Mucosa of gallbladder (tissue), 1 donor: ENCODE data around the gene LIPJ. TPM values are rescaled to one million over a fixed set of nuclear protein-coding genes. Genes with fewer than 3 reads are reported as not detected.

Source experiments
- DNase-seq: peaks from one replicate; pipeline ENCODE4 v3.0.0-alpha.2; 2020; ENCODE audit warnings: low spot score
- total RNA-seq: library from RNA; stranded (reverse); gene quantifications from one replicate; pipeline ENCODE4 v1.2.1, GENCODE V29; 2021
- donor health status: DM: no; HTN: no; CAD: no.

Gene LIPJ, protein sequence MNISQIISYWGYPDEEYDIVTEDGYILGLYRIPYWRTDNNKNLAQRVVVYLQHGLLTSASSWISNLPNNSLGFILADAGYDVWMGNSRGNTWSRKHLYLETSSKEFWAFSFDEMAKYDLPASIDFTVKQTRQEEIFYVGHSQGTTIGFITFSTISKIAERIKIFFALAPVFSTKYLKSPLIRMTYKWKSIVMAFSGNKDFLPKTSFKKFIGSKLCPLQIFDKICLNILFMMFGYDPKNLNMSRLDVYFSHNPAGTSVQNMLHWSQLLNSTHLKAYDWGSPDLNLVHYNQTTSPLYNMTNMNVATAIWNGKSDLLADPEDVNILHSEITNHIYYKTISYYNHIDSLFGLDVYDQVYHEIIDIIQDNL
- total RNA-seq: not detected

GRCh38 chr10:88586462-88586861, at the start of gene LIPJ:
TSS of gene LIPJ (plus strand) at chr10:88586762. CDS start at chr10:88590688, 3,926 bp downstream.
- no peak for DNase-seq

DNA sequence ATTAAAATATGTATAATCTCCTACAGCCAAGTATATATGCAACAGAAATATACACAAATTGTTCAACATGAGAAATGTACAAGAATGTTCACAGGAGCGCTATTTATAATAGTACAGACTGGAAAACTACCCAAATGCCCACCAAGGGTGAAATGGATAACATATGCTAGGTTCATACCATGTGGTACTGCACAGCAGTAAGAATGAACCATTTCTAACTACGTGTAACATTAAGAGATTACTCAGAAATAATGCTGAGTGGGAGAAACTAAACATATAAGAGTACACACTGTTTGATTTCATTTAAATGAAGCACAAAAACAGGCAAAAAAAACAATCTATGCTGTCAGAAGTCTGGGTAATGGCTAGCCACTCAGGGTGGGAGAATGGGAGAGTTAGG, 49.2 kb upstream of the LIPJ start:
- DNase-seq: no peak

DNA sequence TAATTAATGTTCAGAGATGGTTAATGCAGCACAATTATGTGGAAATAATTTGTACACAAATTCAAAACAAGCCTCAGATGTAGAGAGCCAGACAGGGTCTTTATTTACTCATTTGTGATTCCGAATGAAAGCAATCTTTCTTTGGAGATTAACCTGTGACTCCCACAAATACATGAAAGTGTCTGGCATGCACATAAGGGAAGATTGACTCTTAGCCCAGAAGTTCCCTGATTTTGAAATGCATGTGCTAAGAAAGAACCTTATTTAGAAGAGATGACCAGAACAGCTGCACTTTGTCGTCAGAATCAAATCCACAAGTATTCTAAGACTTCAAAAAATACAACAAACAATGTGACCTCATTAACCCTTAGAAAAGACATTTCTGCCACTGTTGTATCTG, 48.5 kb upstream of the LIPJ start:
- DNase-seq: no peak

- no peak for DNase-seq
These were observed 46.2 kb upstream of the LIPJ start for GRCh38 chr10:88540351-88540750.

- no peak for DNase-seq
These were observed 45.4 kb upstream of the LIPJ start for GRCh38 chr10:88541116-88541626.

DNA sequence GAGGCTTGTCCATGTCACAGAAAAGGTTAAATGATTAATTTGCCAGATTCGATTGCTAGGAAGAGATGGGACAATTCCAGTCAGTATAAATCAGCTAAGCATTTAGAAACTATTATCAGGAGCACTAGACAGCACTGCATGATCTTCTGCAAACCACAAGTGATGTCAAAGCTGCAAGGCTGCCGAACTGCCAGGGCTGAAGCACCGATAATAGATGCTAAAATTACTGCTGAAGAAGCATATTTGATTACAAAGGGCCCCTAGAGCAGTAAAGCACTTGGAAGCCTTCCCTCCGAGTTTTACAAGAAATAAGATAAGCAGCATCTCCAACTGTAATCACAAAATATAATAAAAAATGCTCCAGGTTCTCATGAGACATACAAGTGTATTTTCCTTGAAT, 44.0 kb upstream of the LIPJ start:
- no peak for DNase-seq

DNA sequence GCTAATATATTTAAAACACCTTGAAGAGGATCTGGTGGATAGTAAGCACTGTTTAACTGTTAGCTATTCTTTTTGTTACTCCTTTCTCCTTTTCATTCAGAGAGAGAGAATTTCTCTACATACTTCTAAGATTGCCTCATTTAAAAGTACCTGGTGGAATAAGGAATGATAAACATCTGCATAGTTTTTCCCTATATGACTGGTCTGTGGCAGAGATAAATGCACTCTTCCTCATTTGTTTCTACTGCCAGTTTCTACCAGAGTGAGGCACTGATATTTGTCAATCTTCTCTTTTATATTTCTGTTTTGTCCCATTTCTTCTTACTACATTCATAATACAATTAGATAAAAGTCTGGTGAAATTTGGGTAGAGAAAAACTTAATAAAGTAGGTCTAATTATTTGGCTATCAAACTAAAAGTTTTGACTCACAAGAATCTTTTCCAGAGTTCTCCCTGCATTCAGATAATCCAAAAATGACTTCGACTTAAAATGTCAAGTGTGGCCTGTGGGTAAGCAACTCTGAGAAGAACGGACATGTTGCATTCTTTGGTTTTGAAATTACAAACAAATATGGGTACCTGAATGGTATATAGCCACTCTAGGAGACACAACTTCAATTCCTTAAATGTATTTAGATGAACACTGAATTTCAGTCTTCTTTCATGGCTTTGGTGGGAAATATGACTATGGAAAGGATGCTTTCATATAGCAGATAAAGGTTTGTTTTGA, 42.3 kb upstream of the LIPJ start:
- DNase-seq: no peak

GRCh38 chr10:88545359-88545758, 41.2 kb upstream of the LIPJ start:
- DNase-seq: no peak

DNA sequence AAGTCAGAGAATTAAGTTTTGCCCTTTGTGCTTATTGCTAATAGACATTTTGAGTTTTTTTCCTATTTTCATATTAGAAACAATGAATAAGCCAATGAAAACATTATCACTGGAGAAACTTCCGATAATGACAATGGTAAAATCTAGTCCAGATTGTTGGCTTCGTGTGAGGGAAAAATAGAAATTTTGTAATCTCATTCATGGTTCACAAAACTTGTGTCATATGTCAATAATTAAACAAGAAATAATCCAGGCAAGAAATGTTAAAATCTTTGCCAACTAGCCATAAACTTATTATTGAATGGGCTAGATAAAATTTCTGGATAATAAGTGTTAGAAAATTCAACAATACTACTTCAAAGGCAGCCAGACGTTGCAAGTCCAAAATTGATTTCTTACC, 40.1 kb upstream of the LIPJ start:
- DNase-seq: no peak

DNA sequence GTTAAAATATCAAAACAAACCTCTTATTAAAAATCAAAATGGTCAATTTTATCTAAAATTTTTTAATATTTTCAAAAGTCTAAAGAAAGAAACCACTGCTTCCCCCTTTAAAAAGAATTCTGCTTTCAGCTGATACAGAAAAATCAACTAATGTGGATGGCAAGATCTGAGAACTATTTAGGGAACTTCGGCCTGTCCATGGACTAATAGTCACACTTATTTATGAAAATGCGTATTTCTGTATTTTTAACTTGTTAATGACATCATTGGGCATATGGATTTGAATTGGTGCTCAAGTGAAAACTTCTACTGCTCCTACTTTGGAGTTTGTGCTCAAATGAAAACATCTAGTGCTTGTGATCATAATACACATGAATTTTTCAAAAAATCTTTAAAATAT, 35.3 kb upstream of the LIPJ start:
- no peak for DNase-seq

DNA sequence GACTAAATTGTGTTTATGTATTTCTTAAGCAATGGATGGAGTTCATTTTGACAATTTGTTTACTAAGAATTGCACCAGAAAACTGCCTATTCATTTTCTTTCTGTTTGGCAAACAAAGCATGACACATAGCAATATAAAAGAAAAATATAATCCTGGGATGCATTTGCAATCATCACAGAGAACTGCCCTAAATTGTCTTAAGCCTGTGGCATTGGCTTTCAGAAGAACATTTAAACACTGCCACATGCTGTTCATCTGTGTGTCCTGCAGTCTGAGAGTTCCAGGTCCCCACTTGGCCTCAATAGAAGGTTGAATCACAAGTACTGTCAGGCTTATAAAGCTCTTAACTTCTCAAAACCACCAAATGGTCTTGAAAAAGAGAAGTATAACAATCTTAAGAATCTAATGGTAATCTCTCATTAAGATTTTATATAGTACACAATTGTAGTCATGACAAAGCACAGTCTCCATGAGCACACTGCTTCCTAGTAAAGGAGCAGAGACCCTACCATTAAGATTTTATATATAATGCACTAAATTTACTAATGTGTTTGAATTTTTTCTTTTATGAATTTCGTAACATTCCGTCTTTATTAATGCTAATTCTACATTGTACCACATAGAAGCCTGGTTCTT, 33.3 kb upstream of the LIPJ start:
- peak; percentile 59 for DNase-seq

- DNase-seq: no peak
These were observed 31.2 kb upstream of the LIPJ start for GRCh38 chr10:88555190-88555908.

DNA sequence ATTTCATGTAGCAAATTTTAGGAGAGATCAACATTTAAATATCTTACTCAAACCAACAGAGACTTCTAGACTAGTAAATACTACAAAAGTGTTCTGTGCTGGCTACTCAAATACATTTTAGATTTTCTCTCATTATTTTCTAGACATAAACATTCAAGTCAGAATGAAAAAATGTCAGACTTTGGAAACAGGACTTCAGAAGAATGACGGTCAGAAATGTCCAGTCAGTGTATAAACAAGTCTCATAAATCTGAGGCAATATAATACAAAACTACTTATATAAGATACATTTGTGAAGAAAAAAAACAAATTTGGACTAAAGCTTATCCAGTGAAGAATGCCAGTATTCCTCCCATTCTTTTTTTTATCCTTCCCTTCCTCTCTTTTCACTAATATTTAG, 29.3 kb upstream of the LIPJ start:
- no peak for DNase-seq

DNA sequence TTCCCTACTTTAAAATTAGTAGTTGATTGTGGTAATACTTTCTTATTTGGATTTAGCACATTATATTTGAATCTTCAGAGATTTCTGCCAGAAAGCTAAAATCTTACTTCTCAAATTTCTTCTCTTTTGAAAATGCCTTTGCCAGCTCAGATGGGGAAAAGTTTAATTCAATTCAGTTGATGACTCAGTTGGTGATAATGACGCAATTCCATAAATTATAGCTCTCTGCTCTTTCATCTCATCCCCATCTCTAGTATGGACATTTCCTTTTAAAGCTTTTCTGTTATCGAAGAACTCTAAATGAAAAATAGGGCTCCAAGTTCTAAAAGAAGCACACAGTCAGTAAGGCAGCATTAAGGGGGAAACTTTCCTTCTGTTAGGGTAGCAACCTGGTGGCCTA, 28.9 kb upstream of the LIPJ start:
- no peak for DNase-seq

DNA sequence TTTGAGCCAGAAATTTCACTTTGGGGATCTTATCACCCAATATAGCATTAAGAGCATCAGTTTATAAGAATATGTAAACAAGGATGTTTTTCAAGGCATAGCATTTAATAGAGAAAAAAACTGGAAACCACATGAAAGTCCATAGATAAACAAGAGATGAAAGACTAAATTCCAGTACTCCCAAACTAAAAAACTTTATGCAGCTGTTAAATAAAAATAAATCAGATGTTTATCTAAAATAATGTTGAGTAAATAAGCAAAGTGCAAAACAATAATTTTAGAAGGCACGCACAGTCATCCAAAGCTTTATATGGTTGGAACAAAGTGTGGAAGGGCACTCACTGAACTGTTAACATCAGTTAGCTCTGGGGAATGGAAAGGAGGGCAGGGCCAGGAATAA, 24.4 kb upstream of the LIPJ start:
- DNase-seq: no peak

DNA sequence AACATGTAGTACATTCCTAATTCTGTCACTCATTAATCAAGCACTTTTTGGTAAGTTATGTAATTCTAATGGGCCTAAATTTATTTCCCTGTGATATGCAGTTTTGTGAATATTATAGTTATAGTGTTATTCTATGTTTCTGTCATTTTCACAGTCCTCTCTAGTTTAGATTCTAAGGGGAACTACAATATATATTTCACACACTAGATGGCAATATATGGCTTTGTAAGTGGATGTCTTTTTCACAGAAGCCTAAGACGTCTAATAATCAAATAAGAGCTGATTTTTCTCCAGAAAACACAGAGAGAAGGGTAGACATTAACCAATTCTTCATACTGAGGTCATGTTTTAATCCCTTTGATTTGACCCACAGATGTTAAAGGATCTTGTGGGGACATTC, 21.5 kb upstream of the LIPJ start:
- DNase-seq: no peak

- no peak for DNase-seq
These were observed 4.2 kb upstream of the LIPJ start for GRCh38 chr10:88582411-88582805.

DNA sequence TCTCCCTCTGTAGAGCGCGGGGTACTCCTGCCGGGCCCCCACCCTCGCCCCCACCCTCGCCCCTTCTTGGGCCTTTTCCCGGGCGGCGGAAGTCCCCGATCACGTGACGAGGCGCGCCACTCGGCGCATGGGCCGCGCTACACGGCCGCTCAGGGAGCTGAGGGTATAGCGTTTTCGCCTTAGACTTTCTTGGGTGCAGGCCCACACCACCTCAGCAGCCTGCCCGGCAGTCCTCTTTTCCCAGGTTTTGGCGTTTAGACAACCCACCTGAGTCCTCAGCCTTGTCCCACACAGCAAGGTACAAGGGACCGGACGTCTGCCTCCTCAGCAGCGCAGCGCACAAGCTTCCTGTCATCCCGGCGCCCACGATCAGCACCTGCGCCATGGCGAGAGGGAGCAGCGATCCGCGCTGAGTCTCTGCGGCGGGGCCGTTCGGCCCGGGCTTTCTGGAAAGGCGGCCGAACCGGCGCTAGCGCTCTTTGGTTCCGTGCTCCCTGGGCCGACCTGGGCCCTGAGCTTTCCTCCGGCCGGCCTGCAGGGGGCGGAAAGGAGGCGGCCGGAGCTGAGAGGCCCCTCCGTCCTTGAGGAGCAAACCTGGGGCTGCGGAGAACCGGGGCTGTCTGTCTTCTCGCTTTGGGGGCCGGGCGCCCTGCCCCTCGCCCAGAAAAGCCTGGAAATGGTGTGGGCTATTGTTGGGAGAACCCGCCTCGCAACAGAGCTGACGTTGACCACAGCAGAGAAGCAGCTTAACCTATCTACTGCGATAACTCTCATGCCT, 3.6 kb upstream of the LIPJ start, which contains the start of gene RNLS:
Gene RNLS (minus strand): TSS at position 513 of the 778 bp plus-strand sequence.
- DNase-seq: peak; percentile 76

DNA sequence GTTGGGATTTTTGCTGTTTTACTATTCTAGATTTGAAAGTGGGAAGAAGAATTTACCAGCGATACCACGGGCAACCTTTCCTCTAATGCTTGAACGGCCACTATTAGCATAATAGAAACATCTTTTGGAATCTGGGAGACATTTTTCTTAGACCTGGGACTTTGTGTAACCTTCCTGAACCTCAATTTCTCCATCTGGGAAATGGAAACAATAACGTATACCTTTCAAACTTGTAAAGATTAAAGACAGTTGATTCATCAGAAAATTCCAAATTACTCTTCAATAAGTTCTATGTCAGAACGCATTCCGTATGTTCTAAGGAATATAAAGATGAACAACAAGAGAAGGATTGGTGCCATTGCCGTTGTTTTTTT, 3.0 kb upstream of the LIPJ start:
- DNase-seq: no peak

- DNase-seq: no peak
These were observed 5.8 kb downstream of the LIPJ start for GRCh38 chr10:88592381-88592780.

GRCh38 chr10:88592906-88593305, 6.3 kb downstream of the LIPJ start:
- no peak for DNase-seq
